ENCODE measurements around the gene EXD3.
"Not testable (repeated sequence)": the region's sequence is repeated elsewhere in the genome, so short reads cannot be mapped to it uniquely, and the experiment has no call there.

EXD3 gene

GRCh38 chr9:137410236-137410890 lies 12.6 kb downstream of the EXD3 start:
- H3K27me3 ChIP-seq (replicated peaks; ENCODE audit: control insufficient read depth, insufficient read depth, low read length); H3K36me3 ChIP-seq (ENCODE audit: control insufficient read depth, insufficient read depth, low read length, severe bottlenecking); H3K9ac ChIP-seq (ENCODE audit: low read length); H3K9me3 ChIP-seq (ENCODE audit: control insufficient read depth, low read length); DNase-seq (ENCODE audit: low read depth); H3K4me3 ChIP-seq (ENCODE audit: low read length): not testable (repeated sequence)
- H3K4me1 ChIP-seq (ENCODE audit: control insufficient read depth, insufficient read depth, low read length), result peaks cover 17% of the 10 kb centered on the region

GRCh38 chr9:137409515-137409914 lies 13.4 kb downstream of the EXD3 start:
- Histone ChIP-seq H3K9me3 (ENCODE audit: control insufficient read depth, low read length) (no peaks in the 10 kb centered on the region), H3K36me3 (ENCODE audit: control insufficient read depth, insufficient read depth, low read length, severe bottlenecking) (no peaks in the 10 kb centered on the region), H3K9ac (ENCODE audit: low read length) (no peak overlapping the region), H3K4me3 (ENCODE audit: low read length) (no peak overlapping the region), H3K27me3 (replicated peaks; ENCODE audit: control insufficient read depth, insufficient read depth, low read length) (no peaks in the 10 kb centered on the region), H3K4me1 (ENCODE audit: control insufficient read depth, insufficient read depth, low read length) (peaks cover 17% of the 10 kb centered on the region)
- no peak for DNase-seq (ENCODE audit: low read depth)

GRCh38 chr9:137408651-137409405 lies 14.1 kb downstream of the EXD3 start:
- no peaks in the 10 kb centered on the region for H3K36me3 ChIP-seq (ENCODE audit: control insufficient read depth, insufficient read depth, low read length, severe bottlenecking)
- no peak overlapping the region for H3K4me3 ChIP-seq (ENCODE audit: low read length)
- DNase-seq (ENCODE audit: low read depth), result no peak
- peaks cover 17% of the 10 kb centered on the region for H3K4me1 ChIP-seq (ENCODE audit: control insufficient read depth, insufficient read depth, low read length)
- no peaks in the 10 kb centered on the region for H3K9me3 ChIP-seq (ENCODE audit: control insufficient read depth, low read length)
- no peak overlapping the region for H3K9ac ChIP-seq (ENCODE audit: low read length)
- H3K27me3 ChIP-seq (replicated peaks; ENCODE audit: control insufficient read depth, insufficient read depth, low read length), result no peaks in the 10 kb centered on the region

- Histone ChIP-seq H3K4me1 (ENCODE audit: control insufficient read depth, insufficient read depth, low read length) (peaks cover 15% of the 10 kb centered on the region), H3K9me3 (ENCODE audit: control insufficient read depth, low read length) (no peaks in the 10 kb centered on the region), H3K4me3 (ENCODE audit: low read length) (peak overlapping the region; percentile 69), H3K9ac (ENCODE audit: low read length) (peak overlapping the region; percentile 77), H3K36me3 (ENCODE audit: control insufficient read depth, insufficient read depth, low read length, severe bottlenecking) (no peaks in the 10 kb centered on the region), H3K27me3 (replicated peaks; ENCODE audit: control insufficient read depth, insufficient read depth, low read length) (no peaks in the 10 kb centered on the region)
- DNase-seq (ENCODE audit: low read depth), result no peak
Measured at GRCh38 chr9:137407590-137408300, 15.2 kb downstream of the EXD3 start.

GRCh38 chr9:137406876-137407589 lies 15.9 kb downstream of the EXD3 start:
- H3K4me3 ChIP-seq (ENCODE audit: low read length), result peak overlapping the region; percentile 69
- peaks cover 8% of the 10 kb centered on the region for H3K4me1 ChIP-seq (ENCODE audit: control insufficient read depth, insufficient read depth, low read length)
- peak overlapping the region; percentile 77 for H3K9ac ChIP-seq (ENCODE audit: low read length)
- no peaks in the 10 kb centered on the region for H3K27me3 ChIP-seq (replicated peaks; ENCODE audit: control insufficient read depth, insufficient read depth, low read length)
- no peaks in the 10 kb centered on the region for H3K9me3 ChIP-seq (ENCODE audit: control insufficient read depth, low read length)
- peak; percentile 86 for DNase-seq (ENCODE audit: low read depth)
- no peaks in the 10 kb centered on the region for H3K36me3 ChIP-seq (ENCODE audit: control insufficient read depth, insufficient read depth, low read length, severe bottlenecking)

- H3K9ac ChIP-seq (ENCODE audit: low read length), result peak overlapping the region; percentile 39
- no peaks in the 10 kb centered on the region for H3K9me3 ChIP-seq (ENCODE audit: control insufficient read depth, low read length)
- DNase-seq (ENCODE audit: low read depth), result no peak
- peaks cover 4% of the 10 kb centered on the region for H3K4me1 ChIP-seq (ENCODE audit: control insufficient read depth, insufficient read depth, low read length)
- no peaks in the 10 kb centered on the region for H3K27me3 ChIP-seq (replicated peaks; ENCODE audit: control insufficient read depth, insufficient read depth, low read length)
- no peak overlapping the region for H3K4me3 ChIP-seq (ENCODE audit: low read length)
- no peaks in the 10 kb centered on the region for H3K36me3 ChIP-seq (ENCODE audit: control insufficient read depth, insufficient read depth, low read length, severe bottlenecking)
Measured at GRCh38 chr9:137406085-137406760, 16.7 kb downstream of the EXD3 start.

- H3K4me3 ChIP-seq (ENCODE audit: low read length), result no peak overlapping the region
- H3K9ac ChIP-seq (ENCODE audit: low read length), result no peak overlapping the region
- no peaks in the 10 kb centered on the region for H3K36me3 ChIP-seq (ENCODE audit: control insufficient read depth, insufficient read depth, low read length, severe bottlenecking)
- peak; percentile 13 for DNase-seq (ENCODE audit: low read depth)
- H3K9me3 ChIP-seq (ENCODE audit: control insufficient read depth, low read length), result no peaks in the 10 kb centered on the region
- H3K4me1 ChIP-seq (ENCODE audit: control insufficient read depth, insufficient read depth, low read length), result peaks cover 4% of the 10 kb centered on the region
- no peaks in the 10 kb centered on the region for H3K27me3 ChIP-seq (replicated peaks; ENCODE audit: control insufficient read depth, insufficient read depth, low read length)
Measured at GRCh38 chr9:137405677-137406081, 17.3 kb downstream of the EXD3 start.

- Histone ChIP-seq H3K9me3 (ENCODE audit: control insufficient read depth, low read length) (no peaks in the 10 kb centered on the region), H3K4me1 (ENCODE audit: control insufficient read depth, insufficient read depth, low read length) (peaks cover 4% of the 10 kb centered on the region), H3K9ac (ENCODE audit: low read length) (no peak overlapping the region), H3K27me3 (replicated peaks; ENCODE audit: control insufficient read depth, insufficient read depth, low read length) (no peaks in the 10 kb centered on the region), H3K4me3 (ENCODE audit: low read length) (no peak overlapping the region), H3K36me3 (ENCODE audit: control insufficient read depth, insufficient read depth, low read length, severe bottlenecking) (no peaks in the 10 kb centered on the region)
- DNase-seq (ENCODE audit: low read depth), result no peak
Measured at GRCh38 chr9:137404961-137405567, 17.9 kb downstream of the EXD3 start.

GRCh38 chr9:137403269-137403668 lies 19.7 kb downstream of the EXD3 start:
- no peaks in the 10 kb centered on the region for H3K36me3 ChIP-seq (ENCODE audit: control insufficient read depth, insufficient read depth, low read length, severe bottlenecking)
- no peak for DNase-seq (ENCODE audit: low read depth)
- peaks cover 4% of the 10 kb centered on the region for H3K4me1 ChIP-seq (ENCODE audit: control insufficient read depth, insufficient read depth, low read length)
- no peak overlapping the region for H3K4me3 ChIP-seq (ENCODE audit: low read length)
- H3K9me3 ChIP-seq (ENCODE audit: control insufficient read depth, low read length), result no peaks in the 10 kb centered on the region
- H3K9ac ChIP-seq (ENCODE audit: low read length), result no peak overlapping the region
- H3K27me3 ChIP-seq (replicated peaks; ENCODE audit: control insufficient read depth, insufficient read depth, low read length), result no peaks in the 10 kb centered on the region

GRCh38 chr9:137402746-137403145 lies 20.2 kb downstream of the EXD3 start:
- no peaks in the 10 kb centered on the region for H3K9me3 ChIP-seq (ENCODE audit: control insufficient read depth, low read length)
- no peaks in the 10 kb centered on the region for H3K36me3 ChIP-seq (ENCODE audit: control insufficient read depth, insufficient read depth, low read length, severe bottlenecking)
- no peak overlapping the region for H3K4me3 ChIP-seq (ENCODE audit: low read length)
- H3K27me3 ChIP-seq (replicated peaks; ENCODE audit: control insufficient read depth, insufficient read depth, low read length), result no peaks in the 10 kb centered on the region
- H3K9ac ChIP-seq (ENCODE audit: low read length), result no peak overlapping the region
- no peak for DNase-seq (ENCODE audit: low read depth)
- H3K4me1 ChIP-seq (ENCODE audit: control insufficient read depth, insufficient read depth, low read length), result peaks cover 4% of the 10 kb centered on the region

All from adipocyte (in vitro differentiated cells).